Fibroblast of mammary gland (primary cell): ENCODE data around the gene DRAXIN.
"Not testable (repeated sequence)": the region's sequence is repeated elsewhere in the genome, so short reads cannot be mapped to it uniquely, and the experiment has no call there.

Experiments
- DNase-seq: peaks from one replicate; pipeline ENCODE4 v3.0.0-alpha.2; 2010; ENCODE audit warnings: low read depth
- H3K4me3 ChIP-seq: 2 replicates; pipeline ENCODE4 v1.5.1; 2011; ENCODE audit warnings: low read depth, mild to moderate bottlenecking, low read length, moderate library complexity; ENCODE audit not compliant: control insufficient read depth
- CTCF ChIP-seq: conservative IDR thresholded peaks from 2 replicates; pipeline ENCODE4 v1.5.1; 2011; ENCODE audit warnings: low read depth, low read length, inconsistent platforms; ENCODE audit not compliant: control insufficient read depth, insufficient read depth

DRAXIN gene

GRCh38 chr1:11691302-11691914, at the start of gene DRAXIN:
DRAXIN (plus strand) TSS chr1:11691710; CDS start chr1:11706259, 14,549 bp downstream.
- H3K4me3 ChIP-seq = no peak within 1 kb of the TSS
- no peak for DNase-seq
- no peak for TF ChIP-seq CTCF

- no peak overlapping the region for H3K4me3 ChIP-seq
- no peak for DNase-seq
- TF ChIP-seq CTCF = no peak
Measured at GRCh38 chr1:11641776-11642305, 49.7 kb upstream of the DRAXIN start.

- not testable (repeated sequence) for H3K4me3 ChIP-seq
- peak; percentile 70 for DNase-seq
- TF ChIP-seq CTCF = peak; percentile 99
Measured at GRCh38 chr1:11642418-11643017, 49.0 kb upstream of the DRAXIN start.

- no peak overlapping the region for H3K4me3 ChIP-seq
- TF ChIP-seq CTCF = no peak
- peak; percentile 15 for DNase-seq
Measured at GRCh38 chr1:11643782-11644181, 47.7 kb upstream of the DRAXIN start.

GRCh38 chr1:11645270-11645669, 46.2 kb upstream of the DRAXIN start:
- no peak for DNase-seq
- H3K4me3 ChIP-seq = no peak overlapping the region
- no peak for TF ChIP-seq CTCF

GRCh38 chr1:11645670-11646265, 45.7 kb upstream of the DRAXIN start:
- no peak overlapping the region for H3K4me3 ChIP-seq
- peak; percentile 70 for DNase-seq
- TF ChIP-seq CTCF = peak; percentile 83
